Caki2 (cell line): ENCODE data around the gene ARHGEF26. TPM values are rescaled to one million over a fixed set of nuclear protein-coding genes. Genes with fewer than 3 reads are reported as not detected.

Experiments
- DNase-seq: peaks from one replicate; pipeline ENCODE4 v3.0.0-alpha.2; 2015; ENCODE audit warnings: low read depth
- in situ Hi-C: cut with HindIII; loops from 2 replicates; pipeline ENCODE4 v1.10.0; 2016; ENCODE audit warnings: low sequenced_read_pairs, low pct_unique_long_range_greater_than_20kb, mixed read lengths
- total RNA-seq: library from RNA; depleted of rRNA; stranded (reverse); fragments of >200 nt; shearing (Covaris generic); gene quantifications from 2 replicates; pipeline ENCODE4 v1.2.3, GENCODE V29; 2014; ENCODE audit warnings: low replicate concordance

Gene ARHGEF26
- total RNA-seq, 1 experiment from 2014 or later: 0.88 TPM

- in situ Hi-C loops: no loop called here
- DNase-seq: no peak
These were observed 61.8 kb downstream of the ARHGEF26 start for GRCh38 chr3:154182975-154183374.

- DNase-seq: no peak
- in situ Hi-C loops: no loop called here
These were observed 63.4 kb downstream of the ARHGEF26 start for GRCh38 chr3:154184582-154184981.

GRCh38 chr3:154188437-154188836 lies 67.2 kb downstream of the ARHGEF26 start:
- in situ Hi-C loops: no loop called here
- no peak for DNase-seq

- no peak for DNase-seq
- in situ Hi-C loops: no loop called here
These were observed 67.7 kb downstream of the ARHGEF26 start for GRCh38 chr3:154188846-154189245.

- DNase-seq: no peak
- in situ Hi-C loops: no loop called here
These were observed 70.3 kb downstream of the ARHGEF26 start for GRCh38 chr3:154191520-154191919.

GRCh38 chr3:154192225-154192624 lies 71.0 kb downstream of the ARHGEF26 start:
- in situ Hi-C loops: no loop called here

GRCh38 chr3:154193000-154193615 lies 71.9 kb downstream of the ARHGEF26 start:
- DNase-seq: no peak
- in situ Hi-C loops: no loop called here

More at GRCh38 chr3:154192225-154192624, 71.0 kb downstream of the ARHGEF26 start:
- DNase-seq: no peak

GRCh38 chr3:154194877-154195276 lies 73.7 kb downstream of the ARHGEF26 start:
- no peak for DNase-seq
- in situ Hi-C loops: no loop called here

GRCh38 chr3:154195620-154196356 lies 74.6 kb downstream of the ARHGEF26 start:
- in situ Hi-C loops: no loop called here

GRCh38 chr3:154197751-154198150 lies 76.6 kb downstream of the ARHGEF26 start:
- in situ Hi-C loops: no loop called here
- DNase-seq: no peak

More at GRCh38 chr3:154195620-154196356, 74.6 kb downstream of the ARHGEF26 start:
- no peak for DNase-seq

- DNase-seq: no peak
- in situ Hi-C loops: no loop called here
These were observed 88.3 kb downstream of the ARHGEF26 start for GRCh38 chr3:154209499-154209898.

GRCh38 chr3:154210986-154211385 lies 89.8 kb downstream of the ARHGEF26 start:
- in situ Hi-C loops: no loop called here
- no peak for DNase-seq

- in situ Hi-C loops: no loop called here
- no peak for DNase-seq
These were observed 93.1 kb downstream of the ARHGEF26 start for GRCh38 chr3:154214306-154214705.

- in situ Hi-C loops: no loop called here
- DNase-seq: no peak
These were observed 96.5 kb downstream of the ARHGEF26 start for GRCh38 chr3:154217671-154218070.

- DNase-seq: no peak
- in situ Hi-C loops: no loop called here
These were observed 97.5 kb downstream of the ARHGEF26 start for GRCh38 chr3:154218728-154219127.

GRCh38 chr3:154220462-154220861 lies 99.3 kb downstream of the ARHGEF26 start:
- in situ Hi-C loops: no loop called here

GRCh38 chr3:154223519-154223918 lies 102.3 kb downstream of the ARHGEF26 start:
- DNase-seq: no peak
- in situ Hi-C loops: no loop called here

More at GRCh38 chr3:154220462-154220861, 99.3 kb downstream of the ARHGEF26 start:
- no peak for DNase-seq

- in situ Hi-C loops: no loop called here
- DNase-seq: no peak
These were observed 103.2 kb downstream of the ARHGEF26 start for GRCh38 chr3:154224366-154224765.

- in situ Hi-C loops: no loop called here
- DNase-seq: no peak
These were observed 103.7 kb downstream of the ARHGEF26 start for GRCh38 chr3:154224866-154225265.

- in situ Hi-C loops: no loop called here
- no peak for DNase-seq
These were observed 104.3 kb downstream of the ARHGEF26 start for GRCh38 chr3:154225536-154225935.
